NK-92 (cell line): ENCODE results near the gene CLSTN2.

ENCODE experiments used
- DNase-seq: peaks from one replicate; lab custom pipeline; 2025; ENCODE audit not compliant: unreplicated experiment; lab: John Stamatoyannopoulos, UW

Gene CLSTN2

GRCh38 chr3:140223631-140224030, 288.6 kb downstream of the CLSTN2 start:
- DNase-seq: no peak

DNA sequence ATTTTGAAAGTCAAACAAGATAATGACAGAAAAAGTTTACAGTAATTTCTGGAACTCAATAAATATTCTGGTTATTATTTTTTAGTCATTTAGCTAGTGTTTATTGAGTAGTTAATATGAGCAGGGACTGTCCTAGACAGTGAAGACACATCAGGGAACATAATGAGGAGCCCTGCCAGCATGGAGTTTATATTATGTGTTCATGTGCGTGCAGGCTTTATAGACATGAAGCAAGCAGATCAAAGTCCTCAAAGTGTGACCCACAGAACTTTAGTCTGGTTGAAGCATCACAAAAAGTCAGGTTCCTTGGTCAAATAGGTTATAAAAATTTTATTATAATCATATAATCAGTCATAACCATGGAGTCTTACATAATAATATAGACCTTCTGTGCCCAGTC, 289.3 kb downstream of the CLSTN2 start:
- no peak for DNase-seq

- DNase-seq: no peak
Measured at GRCh38 chr3:140225996-140226395, 291.0 kb downstream of the CLSTN2 start.

DNA sequence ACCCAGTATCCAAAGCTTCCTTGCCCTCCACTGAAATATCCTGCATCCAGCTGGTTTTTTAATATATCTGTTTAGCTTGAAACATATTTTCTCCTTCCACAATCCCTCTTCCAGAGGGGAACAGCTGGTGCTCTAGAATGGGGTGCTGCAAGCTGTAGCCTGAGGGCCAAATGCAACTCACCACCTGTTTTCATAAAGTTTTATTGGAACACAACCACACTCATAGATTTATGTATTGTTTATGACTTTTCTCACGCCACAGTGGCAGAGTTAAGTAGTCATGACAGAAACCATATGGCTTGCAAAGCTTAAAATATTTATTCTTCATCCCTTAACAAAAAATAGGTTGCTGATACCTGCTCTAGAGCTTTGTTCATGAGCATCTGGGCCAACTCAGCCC, 298.7 kb downstream of the CLSTN2 start:
- no peak for DNase-seq

GRCh38 chr3:140234256-140234655, 299.3 kb downstream of the CLSTN2 start:
- no peak for DNase-seq

- no peak for DNase-seq
Measured at GRCh38 chr3:140236836-140237501, 302.0 kb downstream of the CLSTN2 start.

GRCh38 chr3:140238646-140239314, 303.8 kb downstream of the CLSTN2 start:
- DNase-seq: no peak

- DNase-seq: no peak
Measured at GRCh38 chr3:140242818-140243276, 307.9 kb downstream of the CLSTN2 start.

GRCh38 chr3:140243575-140243974, 308.6 kb downstream of the CLSTN2 start:
- DNase-seq: no peak

- no peak for DNase-seq
Measured at GRCh38 chr3:140244893-140245292, 309.9 kb downstream of the CLSTN2 start.

- no peak for DNase-seq
Measured at GRCh38 chr3:140246578-140246977, 311.6 kb downstream of the CLSTN2 start.

DNA sequence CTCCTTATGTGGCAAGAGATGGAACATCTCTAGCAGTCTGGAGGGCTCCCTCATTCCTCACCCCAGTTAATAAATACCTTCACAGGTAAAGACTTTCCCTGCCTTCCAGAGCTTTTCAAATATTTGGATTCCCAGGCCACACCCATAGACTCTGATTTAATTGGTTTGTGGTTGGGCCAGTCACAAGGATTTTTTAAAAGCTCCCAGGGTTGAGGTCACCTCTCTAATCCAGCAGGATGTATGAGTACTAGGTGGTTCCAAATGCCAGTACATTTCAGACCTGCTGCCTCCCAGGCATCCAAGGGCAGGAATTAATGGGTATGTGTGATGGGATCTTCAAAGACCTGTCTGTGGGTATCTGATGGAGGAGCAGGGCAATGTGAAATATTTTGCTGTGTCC, 312.8 kb downstream of the CLSTN2 start:
- DNase-seq: no peak

- DNase-seq: no peak
Measured at GRCh38 chr3:140249188-140249587, 314.2 kb downstream of the CLSTN2 start.

DNA sequence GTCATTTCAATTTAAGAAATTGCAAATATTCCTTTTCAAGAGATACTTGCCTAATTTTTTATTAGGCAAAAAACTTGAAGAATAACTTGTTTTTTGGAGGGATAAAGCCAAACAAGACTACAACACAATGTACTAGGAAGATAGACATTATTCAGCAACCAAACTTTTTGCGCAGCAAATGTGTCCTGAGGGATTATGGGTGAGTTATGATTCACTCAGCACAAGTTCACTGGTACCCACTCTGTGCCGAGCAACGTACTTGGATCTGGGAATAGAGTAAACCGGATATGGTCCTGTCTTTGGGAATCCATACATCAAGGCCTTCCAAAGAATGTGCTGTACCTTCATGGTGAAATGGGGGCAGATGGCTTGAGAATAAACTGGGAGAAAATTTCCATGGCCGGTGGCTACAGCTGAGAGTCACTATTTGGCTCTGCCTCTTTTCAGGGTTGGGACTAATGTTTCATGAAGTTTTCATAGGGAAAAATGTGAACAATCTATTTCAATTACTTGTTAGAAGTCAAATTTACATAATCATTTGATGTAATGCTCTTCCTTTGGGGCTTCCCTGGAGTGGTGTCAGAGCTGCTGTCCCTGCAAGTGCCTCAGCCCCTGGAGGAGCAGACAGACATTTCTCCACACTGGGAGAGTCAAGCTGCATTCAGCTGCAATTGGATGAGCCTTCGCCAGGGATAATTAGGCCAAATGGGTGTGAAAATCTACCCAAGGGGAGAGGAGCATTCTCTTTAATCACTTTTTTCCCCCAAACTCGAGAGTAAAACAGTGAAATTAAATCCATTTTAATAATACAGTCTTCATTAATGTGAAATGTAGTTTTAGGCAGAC, 315.2 kb downstream of the CLSTN2 start:
- no peak for DNase-seq

DNA sequence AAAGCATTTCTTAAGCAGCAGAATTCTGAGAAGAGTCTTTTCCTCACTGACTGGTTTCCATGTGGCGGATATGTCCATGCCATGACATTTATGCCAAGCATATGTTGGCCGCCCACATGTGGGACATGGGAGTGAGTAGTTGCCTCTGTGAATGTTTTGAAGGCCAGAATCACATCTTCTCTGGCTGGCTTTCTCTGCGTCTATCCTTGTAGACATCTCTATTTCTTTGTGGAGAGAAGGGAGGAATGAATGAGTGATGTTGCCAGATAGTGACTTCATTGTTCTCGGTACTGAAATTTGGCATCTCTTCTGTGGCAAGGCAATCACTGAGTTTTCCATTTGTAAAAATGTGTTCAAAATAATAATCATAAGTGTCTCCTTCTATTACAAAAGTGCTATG, 316.0 kb downstream of the CLSTN2 start:
- no peak for DNase-seq

DNA sequence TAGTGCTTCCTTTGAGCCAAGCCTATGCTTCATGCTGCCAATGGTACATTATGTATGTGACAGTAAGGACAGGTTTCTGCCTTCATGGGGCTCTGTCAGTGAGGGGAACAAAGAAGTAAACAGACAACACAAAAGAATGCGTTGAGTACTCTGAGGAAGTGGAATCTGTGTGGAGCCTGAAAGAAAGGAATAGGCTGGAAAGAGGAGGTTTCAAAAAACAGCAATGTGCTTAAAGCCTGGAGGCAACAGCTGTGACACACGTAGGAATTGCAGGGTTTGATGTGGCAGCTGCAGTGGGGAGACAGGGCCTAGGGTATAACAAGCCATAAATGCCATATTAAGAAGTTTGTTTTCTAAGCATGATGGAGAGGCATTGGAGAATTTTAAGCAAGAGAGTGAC, 316.7 kb downstream of the CLSTN2 start:
- DNase-seq: no peak

DNA sequence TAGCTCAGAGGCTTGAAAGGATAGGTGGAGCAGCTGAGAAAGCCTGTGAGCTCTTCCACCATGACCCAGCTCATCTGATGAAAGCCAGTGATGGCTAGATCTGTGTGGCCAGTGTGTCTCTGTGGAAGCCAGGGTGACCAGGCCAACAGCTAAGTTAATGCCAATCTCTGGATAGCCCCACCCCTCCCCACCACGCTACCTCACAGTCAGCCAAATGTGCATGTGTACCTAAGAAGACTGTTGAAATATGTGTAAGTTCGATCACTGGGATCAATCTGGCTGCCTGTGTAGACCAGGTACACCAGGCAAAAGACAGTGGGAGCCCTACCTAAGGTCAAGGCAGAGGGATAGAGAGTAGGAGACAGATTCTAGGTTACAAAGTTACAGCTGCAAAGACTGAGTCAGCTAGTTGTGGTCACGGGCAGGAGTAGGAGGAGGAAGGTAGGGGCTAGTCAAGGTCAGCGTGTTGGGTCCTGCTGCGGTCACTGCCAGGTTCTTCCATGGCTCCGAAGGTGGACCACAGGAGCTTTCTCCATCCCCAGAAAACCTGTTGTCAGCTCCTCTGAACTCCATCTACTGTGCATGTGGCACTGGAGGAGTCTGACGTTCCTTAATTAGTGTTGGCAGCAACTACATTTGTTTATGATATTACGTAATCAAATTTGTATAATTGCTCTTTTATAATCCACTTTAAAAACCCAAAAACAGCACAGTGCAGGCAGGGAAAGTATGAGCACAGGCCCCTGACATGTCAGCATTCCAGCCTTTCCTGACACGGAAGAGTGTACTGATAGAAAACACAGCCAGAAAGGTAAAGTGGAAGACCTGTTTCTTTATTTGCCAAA, 318.0 kb downstream of the CLSTN2 start:
- DNase-seq: no peak

DNA sequence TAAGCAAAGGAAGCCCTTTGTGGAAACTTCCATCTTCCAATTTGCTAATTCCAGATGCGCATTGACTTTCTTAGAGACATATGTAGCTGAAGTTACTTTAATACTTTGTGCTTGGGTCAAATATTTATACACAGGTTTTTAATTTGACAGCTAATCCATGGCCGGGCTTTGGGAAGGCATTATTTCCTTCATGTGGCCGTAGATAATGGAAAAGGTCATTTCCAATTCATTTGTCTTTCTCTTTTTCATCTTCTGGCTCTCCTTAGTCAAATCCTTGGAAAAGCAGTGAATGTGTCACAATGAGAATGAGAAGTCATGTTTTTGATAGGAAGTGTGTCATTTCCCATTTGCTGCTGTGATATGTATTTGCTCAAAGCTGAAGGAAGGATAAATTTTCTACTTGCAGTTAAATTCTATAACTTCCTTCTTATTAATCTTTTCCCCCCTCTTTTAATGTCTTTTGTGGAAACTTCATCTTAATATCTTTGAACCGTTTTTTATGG, 323.3 kb downstream of the CLSTN2 start:
- no peak for DNase-seq

DNA sequence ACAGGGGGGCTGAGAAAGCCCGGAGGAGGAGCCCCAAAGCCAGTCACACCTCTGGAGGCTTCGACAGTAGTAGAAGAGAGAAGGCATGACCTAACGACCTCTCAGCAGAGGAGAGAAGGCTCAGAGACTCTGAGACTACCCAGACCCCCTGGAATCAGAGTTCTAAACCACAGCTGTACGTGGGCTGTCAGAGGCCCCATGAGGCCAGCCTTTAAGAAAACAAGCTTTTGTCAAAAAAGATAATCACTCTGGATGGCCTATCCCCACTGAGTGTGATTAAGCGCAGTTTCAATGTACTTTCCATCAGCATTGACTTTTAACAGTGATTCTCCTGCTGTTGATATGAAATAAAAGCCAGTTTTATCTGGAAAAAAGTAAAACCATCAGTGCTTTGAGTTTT, 330.3 kb downstream of the CLSTN2 start:
- no peak for DNase-seq

DNA sequence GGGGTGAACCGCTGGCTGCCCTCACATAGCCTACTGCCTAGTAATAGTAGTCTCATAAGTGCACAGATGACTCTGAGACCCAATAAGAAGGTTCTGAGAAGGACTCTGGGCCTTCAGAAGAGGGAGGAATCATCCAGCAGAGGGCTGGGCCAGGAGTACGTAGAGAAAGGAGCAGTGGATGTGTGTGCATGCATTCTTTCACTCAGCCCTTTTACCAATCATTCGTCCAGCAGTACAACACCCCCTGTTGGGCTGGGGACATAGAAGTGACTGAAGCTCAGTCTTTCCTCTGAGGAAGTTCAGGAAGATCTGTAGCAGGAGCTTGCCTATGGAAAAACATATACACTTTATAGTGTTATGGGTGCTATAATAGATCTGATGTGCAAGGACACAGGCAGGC, 333.1 kb downstream of the CLSTN2 start:
- no peak for DNase-seq

DNA sequence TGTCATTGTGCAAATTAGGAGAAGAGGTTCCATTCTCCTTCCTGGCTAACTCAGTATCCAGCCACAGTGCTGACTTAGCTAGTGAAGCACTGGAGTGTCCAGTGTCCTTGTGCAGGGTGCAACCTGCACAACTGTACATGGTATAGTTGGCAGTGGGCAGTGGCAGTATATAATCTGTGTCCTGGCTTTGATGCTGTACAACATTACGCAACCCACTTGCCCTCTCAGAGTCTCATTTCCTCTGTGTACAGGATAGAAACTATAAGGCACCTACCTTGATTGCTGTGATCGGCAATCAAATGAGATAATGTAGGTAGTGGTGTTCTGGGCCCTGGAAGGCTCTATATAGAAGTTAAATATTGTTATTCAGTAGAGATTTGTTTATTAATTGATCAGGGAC, 333.6 kb downstream of the CLSTN2 start:
- DNase-seq: no peak
